Muscle layer of colon (tissue), 2 donors: Measurements from ENCODE around the gene NEMF.
A peak's percentile ranks its signal among the peaks of the same experiment; 100 is the strongest.
"Not testable (repeated sequence)": the region's sequence is repeated elsewhere in the genome, so short reads cannot be mapped to it uniquely, and the experiment has no call there.

Experiments used
- H3K27ac ChIP-seq: one replicate; pipeline ENCODE4 v1.7.0; 2013; ENCODE audit warnings: low read depth, mild to moderate bottlenecking, low read length, moderate library complexity
- H3K27me3 ChIP-seq, 2 donors: one replicate each; pipeline ENCODE4 v1.7.0; 2013; ENCODE audit warnings: low read length in 2 of 2, mild to moderate bottlenecking in 2 of 2; ENCODE audit not compliant: insufficient read depth in 2 of 2, control insufficient read depth in 1 of 2
- H3K36me3 ChIP-seq: one replicate; pipeline ENCODE4 v1.7.0; 2013; ENCODE audit warnings: mild to moderate bottlenecking, low read length; ENCODE audit not compliant: insufficient read depth
- H3K4me1 ChIP-seq: one replicate; pipeline ENCODE4 v1.7.0; 2013; ENCODE audit warnings: mild to moderate bottlenecking, low read length; ENCODE audit not compliant: insufficient read depth
- H3K4me3 ChIP-seq, 2 donors: one replicate each; pipeline ENCODE4 v1.7.0; 2013; ENCODE audit warnings: low read length in 2 of 2, low read depth in 1 of 2, mild to moderate bottlenecking in 1 of 2, moderate library complexity in 1 of 2
- H3K9ac ChIP-seq: one replicate; pipeline ENCODE4 v1.7.0; 2013; ENCODE audit warnings: low read length
- H3K9me3 ChIP-seq: one replicate; pipeline ENCODE4 v1.7.0; 2013; ENCODE audit warnings: mild to moderate bottlenecking, low read length
- donor health status: abdominal sarcoma.
- donor health status: Adenocarcinoma of cecum.

NEMF gene

DNA sequence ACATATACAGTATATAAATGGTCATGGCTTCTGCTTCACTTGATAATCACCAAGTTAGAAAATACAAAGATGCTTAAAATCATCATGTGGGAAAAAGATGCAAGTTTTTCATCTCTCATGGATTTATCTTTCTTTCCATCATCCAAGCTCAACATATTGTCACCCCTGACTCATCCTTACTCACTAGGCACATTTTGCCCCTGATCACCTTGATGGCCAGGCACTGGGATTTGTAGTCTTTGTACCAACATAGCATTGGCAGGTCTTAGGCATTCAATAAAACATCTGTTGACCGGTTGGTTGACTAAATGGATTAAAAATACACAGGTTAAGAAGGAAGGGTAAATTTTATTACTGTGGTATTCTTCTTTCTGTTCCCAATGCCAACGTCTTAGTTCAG is 56.6 kb downstream of the NEMF start:
- Histone ChIP-seq H3K9me3 (no peaks in the 10 kb centered on the region), H3K4me3 (no peak overlapping the region), H3K9ac (no peak overlapping the region), H3K27me3 (no peaks in the 10 kb centered on the region), H3K27ac (no peak overlapping the region), H3K4me1 (no peaks in the 10 kb centered on the region), H3K36me3 (peaks cover 61% of the 10 kb centered on the region)

DNA sequence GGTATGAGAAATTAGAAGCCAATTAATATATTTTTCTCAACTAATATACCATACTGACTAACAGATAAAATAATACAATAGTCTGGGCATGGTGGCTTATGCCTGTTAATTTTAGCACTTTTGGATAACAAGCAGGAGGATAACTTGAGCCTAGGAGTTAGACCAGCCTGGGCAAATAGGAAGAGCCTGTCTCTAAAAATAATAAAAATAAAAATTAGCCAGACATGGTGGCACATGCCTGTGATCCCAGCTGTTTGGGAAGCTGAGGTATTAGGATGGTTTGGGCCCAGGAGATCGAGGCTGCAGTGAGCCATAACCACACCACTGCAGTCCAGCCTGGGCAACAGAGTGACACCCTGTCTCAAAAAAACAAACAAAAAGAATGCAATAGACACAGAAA is 60.0 kb downstream of the NEMF start:
- H3K36me3 ChIP-seq: peaks cover 56% of the 10 kb centered on the region

DNA sequence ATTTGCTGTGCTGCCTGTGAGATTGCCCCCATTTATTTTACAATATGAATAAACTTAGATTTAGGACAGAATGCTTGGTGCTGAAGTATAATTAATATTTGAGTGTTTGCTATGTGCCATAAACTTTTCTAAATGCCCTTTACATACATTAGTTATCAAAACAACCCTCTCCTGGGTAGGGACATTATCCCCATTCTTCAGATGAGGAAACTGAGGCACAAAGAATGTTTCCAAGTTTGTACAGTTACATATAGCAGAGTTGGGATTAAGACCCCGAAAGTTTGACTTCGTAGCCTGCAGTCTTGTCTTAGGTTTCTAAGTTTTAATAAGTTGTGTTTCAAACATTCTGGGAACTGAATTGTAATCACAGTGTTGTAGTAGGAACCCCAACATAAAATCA is 66.3 kb downstream of the NEMF start:
- Histone ChIP-seq H3K36me3 (peaks cover 91% of the 10 kb centered on the region), H3K27me3 (no peaks in the 10 kb centered on the region), H3K9me3 (no peaks in the 10 kb centered on the region), H3K4me1 (no peaks in the 10 kb centered on the region), H3K4me3 (no peak overlapping the region), H3K27ac (no peak overlapping the region), H3K9ac (no peak overlapping the region)

More for the DNA sequence above, 60.0 kb downstream of the NEMF start:
- H3K4me1 ChIP-seq: no peaks in the 10 kb centered on the region
- no peak overlapping the region for H3K4me3 ChIP-seq
- no peak overlapping the region for H3K27ac ChIP-seq
- H3K27me3 ChIP-seq: no peaks in the 10 kb centered on the region
- H3K9me3 ChIP-seq: no peaks in the 10 kb centered on the region
- no peak overlapping the region for H3K9ac ChIP-seq

DNA sequence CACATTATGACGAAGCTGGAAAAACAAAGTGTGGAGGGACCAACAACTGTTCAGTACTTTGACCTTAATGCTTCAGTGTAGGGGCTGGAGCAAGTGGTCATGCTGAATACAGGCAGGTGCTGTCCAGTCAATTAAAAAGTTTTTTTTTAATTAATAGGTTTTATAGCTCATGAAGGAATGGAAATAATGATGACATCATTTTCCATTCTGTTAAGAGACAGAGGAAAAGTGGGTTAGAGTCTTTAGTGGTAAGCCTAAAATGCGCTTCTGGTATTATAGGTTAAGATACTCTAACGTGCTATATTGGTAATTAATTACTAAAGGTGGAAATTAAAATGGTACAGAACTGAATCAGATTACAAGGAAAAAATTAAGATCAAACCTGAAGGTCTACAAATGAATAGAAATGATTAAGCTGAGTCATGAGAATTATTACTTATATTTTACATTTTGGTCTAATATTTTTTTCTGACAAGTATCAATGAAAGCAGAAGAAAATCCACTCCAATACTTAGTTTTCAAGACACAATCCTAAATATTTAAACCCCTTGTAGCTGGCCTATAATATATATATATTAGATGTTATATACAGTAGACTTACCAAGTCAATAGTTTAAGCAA is 69.1 kb downstream of the NEMF start:
- H3K4me1 ChIP-seq: no peaks in the 10 kb centered on the region
- H3K27ac ChIP-seq: no peak overlapping the region
- H3K4me3 ChIP-seq: no peak overlapping the region
- H3K9me3 ChIP-seq: no peaks in the 10 kb centered on the region
- no peak overlapping the region for H3K9ac ChIP-seq
- no peaks in the 10 kb centered on the region for H3K27me3 ChIP-seq
- peaks cover 96% of the 10 kb centered on the region for H3K36me3 ChIP-seq

DNA sequence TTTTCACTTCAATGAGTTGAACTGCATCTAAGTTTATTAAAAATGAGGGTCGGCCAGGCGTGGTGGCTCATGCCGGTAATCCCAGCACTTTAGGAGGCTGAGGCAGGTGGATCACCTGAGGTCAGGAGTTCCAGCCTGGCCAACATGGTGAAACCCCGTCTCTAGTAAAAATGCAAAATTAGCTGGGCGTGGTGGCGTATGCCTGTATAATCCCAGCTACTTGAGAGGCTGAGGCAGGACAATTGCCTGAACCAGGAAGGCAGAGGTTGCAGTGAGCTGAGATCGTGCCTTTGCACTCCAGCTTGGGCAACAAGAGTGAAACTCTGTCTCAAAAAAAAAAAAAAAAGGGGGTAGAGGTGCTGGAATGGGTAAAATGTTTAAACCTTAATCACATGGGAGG is 71.5 kb downstream of the NEMF start:
- not testable (repeated sequence) for H3K27me3 ChIP-seq, H3K9me3 ChIP-seq, H3K27ac ChIP-seq, H3K4me3 ChIP-seq, H3K4me1 ChIP-seq, H3K9ac ChIP-seq
- H3K36me3 ChIP-seq: peaks cover 88% of the 10 kb centered on the region

DNA sequence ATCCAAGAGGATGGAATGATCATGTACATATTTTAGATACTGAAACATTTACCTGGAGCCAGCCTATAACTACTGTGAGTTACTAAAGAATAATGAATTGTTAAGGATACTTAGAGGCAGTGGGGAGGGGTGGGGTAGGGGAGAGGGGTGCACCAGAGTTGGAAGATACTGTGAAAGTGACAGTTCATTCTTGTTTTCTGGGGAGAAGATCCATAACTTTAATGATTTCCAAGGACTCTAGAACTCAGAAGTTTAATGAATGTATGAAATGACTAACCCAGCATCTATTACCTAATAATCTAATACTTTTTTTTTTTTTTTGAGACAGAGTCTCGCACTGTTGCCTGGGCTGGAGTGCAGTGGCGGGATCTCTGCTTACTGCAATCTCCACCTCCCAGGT is 74.2 kb downstream of the NEMF start:
- no peaks in the 10 kb centered on the region for H3K27me3 ChIP-seq
- H3K36me3 ChIP-seq: peaks cover 84% of the 10 kb centered on the region
- H3K4me3 ChIP-seq: no peak overlapping the region
- H3K4me1 ChIP-seq: no peaks in the 10 kb centered on the region
- H3K9me3 ChIP-seq: no peaks in the 10 kb centered on the region
- no peak overlapping the region for H3K9ac ChIP-seq
- no peak overlapping the region for H3K27ac ChIP-seq

DNA sequence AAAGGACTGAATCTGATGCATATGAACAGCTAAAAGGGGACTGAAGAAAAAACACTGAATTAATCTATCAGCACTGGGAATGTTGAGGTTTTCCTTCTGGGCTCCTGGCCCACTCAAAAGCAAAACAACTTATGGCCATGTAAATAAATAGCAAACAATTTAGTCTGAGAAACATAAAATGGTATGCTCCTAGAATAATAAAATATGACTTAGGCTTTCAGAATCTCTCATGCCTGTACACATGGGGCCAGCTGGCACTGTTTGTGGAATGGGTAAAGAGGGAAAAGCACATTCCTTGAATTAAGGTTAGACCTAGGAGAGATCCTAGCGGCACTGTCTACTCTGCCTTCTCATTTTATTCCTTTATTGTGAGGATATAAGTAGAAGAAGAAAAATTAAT is 78.5 kb downstream of the NEMF start:
- Histone ChIP-seq H3K4me3 (no peak overlapping the region), H3K27me3 (no peaks in the 10 kb centered on the region), H3K9me3 (no peaks in the 10 kb centered on the region), H3K27ac (no peak overlapping the region), H3K4me1 (peaks cover 18% of the 10 kb centered on the region), H3K9ac (no peak overlapping the region), H3K36me3 (peaks cover 42% of the 10 kb centered on the region)

DNA sequence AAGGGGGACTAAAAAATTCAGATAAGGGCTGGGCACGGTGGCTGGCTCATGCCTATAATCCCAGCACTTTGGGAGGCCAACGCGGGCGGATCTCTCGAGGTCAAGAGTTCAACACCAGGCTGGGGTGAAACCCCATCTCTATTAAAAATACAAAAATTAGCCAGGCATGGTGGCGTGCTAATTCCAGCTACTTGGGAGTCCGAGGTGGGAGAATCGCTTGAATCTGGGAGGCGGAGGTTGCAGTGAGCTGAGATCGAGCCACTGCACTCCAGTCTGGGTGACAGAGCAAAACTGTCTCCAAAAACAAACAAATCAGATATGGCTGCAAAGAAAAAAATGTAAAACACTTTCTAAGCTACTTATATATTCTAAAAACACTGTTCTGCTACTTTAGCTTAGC is 80.9 kb downstream of the NEMF start:
- peaks cover 26% of the 10 kb centered on the region for H3K4me1 ChIP-seq
- not testable (repeated sequence) for H3K4me3 ChIP-seq, H3K27ac ChIP-seq, H3K9ac ChIP-seq, H3K9me3 ChIP-seq, H3K27me3 ChIP-seq
- H3K36me3 ChIP-seq: peaks cover 25% of the 10 kb centered on the region

DNA sequence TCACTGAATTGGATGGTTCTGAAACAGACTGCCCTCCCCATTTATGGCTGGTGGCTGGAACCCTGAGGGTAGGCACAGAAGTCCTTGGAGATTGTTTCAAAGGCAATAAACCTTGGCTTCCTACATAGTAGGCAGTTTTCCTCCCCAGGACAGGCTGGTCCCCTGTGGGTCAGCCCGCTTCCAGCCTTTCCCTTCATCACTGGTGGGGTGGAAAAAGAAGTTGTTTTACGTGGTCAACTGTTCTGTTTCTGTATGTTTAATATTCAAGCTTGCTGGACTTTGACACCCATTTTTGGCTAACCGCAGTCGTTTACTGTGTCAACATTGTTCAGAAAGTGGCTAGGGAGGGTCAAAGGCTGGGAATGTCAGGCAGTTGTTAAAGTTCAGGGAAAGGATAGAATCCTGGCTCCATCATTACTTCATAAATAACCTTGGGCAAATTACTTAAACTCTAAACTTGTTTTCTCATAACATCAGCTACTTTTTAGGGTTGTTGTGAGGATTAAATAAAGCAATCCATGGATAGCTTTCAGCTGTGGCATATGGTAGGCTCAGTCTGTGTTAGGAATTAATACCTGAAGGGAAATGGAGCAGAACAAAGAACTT is 82.3 kb downstream of the NEMF start:
- no peak overlapping the region for H3K27ac ChIP-seq
- H3K36me3 ChIP-seq: peaks cover 17% of the 10 kb centered on the region
- no peaks in the 10 kb centered on the region for H3K27me3 ChIP-seq
- H3K4me3 ChIP-seq: no peak overlapping the region
- peaks cover 28% of the 10 kb centered on the region for H3K4me1 ChIP-seq
- no peak overlapping the region for H3K9ac ChIP-seq
- H3K9me3 ChIP-seq: no peaks in the 10 kb centered on the region

DNA sequence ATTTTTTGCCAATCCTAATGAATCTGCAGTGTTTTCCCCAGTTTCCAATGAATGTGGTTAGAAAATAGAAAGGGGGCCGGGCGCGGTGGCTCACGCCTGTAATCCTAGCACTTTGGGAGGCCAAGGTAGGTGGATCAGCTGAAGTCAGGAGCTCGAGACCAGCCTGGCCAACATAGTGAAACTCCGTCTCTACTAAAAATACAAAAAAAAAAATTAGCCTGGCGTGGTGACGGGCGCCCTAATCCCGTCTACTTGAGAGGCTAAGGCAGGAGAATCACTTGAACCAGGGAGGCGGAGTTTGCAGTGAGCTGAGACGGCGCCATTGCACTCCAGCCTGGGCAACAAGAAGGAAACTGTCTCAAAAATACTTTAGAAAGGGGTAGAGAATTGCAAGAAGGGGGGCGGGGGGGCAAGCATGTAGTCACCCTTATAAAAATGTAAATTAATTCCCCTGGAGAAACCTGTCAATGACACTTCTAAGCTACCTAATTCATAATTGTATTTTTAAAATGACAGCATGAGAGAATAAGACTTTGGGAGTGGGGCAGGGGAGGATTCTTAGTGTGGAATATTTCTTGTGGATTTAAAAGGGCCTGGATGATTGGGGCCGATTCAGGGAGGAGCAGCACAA is 82.9 kb downstream of the NEMF start:
- peaks cover 10% of the 10 kb centered on the region for H3K36me3 ChIP-seq
- peak overlapping the region; percentile 87 for H3K9ac ChIP-seq
- H3K27me3 ChIP-seq: no peaks in the 10 kb centered on the region
- no peak overlapping the region for H3K27ac ChIP-seq
- H3K4me1 ChIP-seq: peaks cover 28% of the 10 kb centered on the region
- H3K9me3 ChIP-seq: no peaks in the 10 kb centered on the region
- H3K4me3 ChIP-seq: peak overlapping the region in 1 of 2 donors; percentile 94

DNA sequence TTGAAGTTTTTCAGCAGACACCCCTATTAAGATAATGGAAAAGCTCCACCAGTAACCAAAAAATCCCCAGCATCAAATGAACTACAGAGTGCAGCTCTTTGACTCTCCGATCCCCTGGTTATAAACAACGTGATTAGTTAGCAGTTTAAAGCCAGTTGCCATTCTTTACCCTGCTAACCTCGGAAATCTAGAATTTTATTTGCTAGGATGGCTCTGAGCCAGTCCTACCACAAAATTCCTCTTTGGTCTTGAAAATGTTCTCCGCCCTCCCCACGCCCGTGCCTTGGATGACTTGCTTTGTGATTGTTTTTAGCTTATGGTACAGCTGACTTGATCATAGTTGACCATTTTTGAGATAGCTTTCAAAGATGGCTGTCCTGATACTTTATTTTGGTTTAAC is 83.4 kb downstream of the NEMF start:
- peaks cover 28% of the 10 kb centered on the region for H3K4me1 ChIP-seq
- H3K36me3 ChIP-seq: peaks cover 5% of the 10 kb centered on the region
- H3K27me3 ChIP-seq: no peaks in the 10 kb centered on the region
- H3K9me3 ChIP-seq: no peaks in the 10 kb centered on the region
- peak overlapping the region; percentile 87 for H3K9ac ChIP-seq
- H3K27ac ChIP-seq: peak overlapping the region; percentile 99
- H3K4me3 ChIP-seq: peak overlapping the region; percentile 91 to 94
